Activated T-cell treated with anti-CD3 and anti-CD28 coated beads, Interleukin-2, amount 50 U/mL, for 24 hours (primary cell): ENCODE measurements around the gene ARHGEF3.

Experiments
- DNase-seq: peaks from one replicate; pipeline ENCODE4 v3.0.0-alpha.2; 2020
- H3K27ac Mint-ChIP-seq: 2 replicates; pipeline ENCODE4 v1.8.0; 2020; ENCODE audit warnings: mild to moderate bottlenecking, mixed read lengths
- H3K27me3 Mint-ChIP-seq: 2 replicates; pipeline ENCODE4 v1.8.0; 2020; ENCODE audit warnings: mixed read lengths
- H3K36me3 Mint-ChIP-seq: 2 replicates; pipeline ENCODE4 v1.8.0; 2020; ENCODE audit warnings: low read depth, mixed read lengths
- H3K4me1 Mint-ChIP-seq: 2 replicates; pipeline ENCODE4 v1.8.0; 2020; ENCODE audit warnings: low read depth, mixed read lengths
- H3K4me3 Mint-ChIP-seq: 2 replicates; pipeline ENCODE4 v1.8.0; 2020; ENCODE audit warnings: mild to moderate bottlenecking, moderate library complexity, mixed read lengths
- H3K9me3 Mint-ChIP-seq: 2 replicates; pipeline ENCODE4 v1.8.0; 2020; ENCODE audit warnings: mixed read lengths

ARHGEF3 gene

GRCh38 chr3:56778893-56779292 lies 22.9 kb downstream of the ARHGEF3 start:
- Mint-ChIP-seq H3K4me3 (no peak overlapping the region), H3K9me3 (no peaks in the 10 kb centered on the region), H3K36me3 (peaks cover 57% of the 10 kb centered on the region), H3K4me1 (peaks cover 91% of the 10 kb centered on the region), H3K27ac (peak overlapping the region; percentile 64), H3K27me3 (no peaks in the 10 kb centered on the region)
- DNase-seq: no peak

GRCh38 chr3:56776556-56776950 lies 25.2 kb downstream of the ARHGEF3 start:
- no peaks in the 10 kb centered on the region for H3K27me3 Mint-ChIP-seq
- peaks cover 86% of the 10 kb centered on the region for H3K4me1 Mint-ChIP-seq
- H3K27ac Mint-ChIP-seq: peak overlapping the region; percentile 70
- H3K36me3 Mint-ChIP-seq: peaks cover 68% of the 10 kb centered on the region
- no peaks in the 10 kb centered on the region for H3K9me3 Mint-ChIP-seq
- no peak overlapping the region for H3K4me3 Mint-ChIP-seq
- DNase-seq: no peak

- Mint-ChIP-seq H3K36me3 (peaks cover 72% of the 10 kb centered on the region), H3K9me3 (no peaks in the 10 kb centered on the region), H3K27ac (peak overlapping the region; percentile 70), H3K4me1 (peaks cover 89% of the 10 kb centered on the region), H3K27me3 (no peaks in the 10 kb centered on the region), H3K4me3 (peak overlapping the region; percentile 32)
- no peak for DNase-seq
These were observed 25.8 kb downstream of the ARHGEF3 start for GRCh38 chr3:56775838-56776555.

GRCh38 chr3:56775445-56775837 lies 26.3 kb downstream of the ARHGEF3 start:
- no peak for DNase-seq
- peaks cover 86% of the 10 kb centered on the region for H3K4me1 Mint-ChIP-seq
- peaks cover 71% of the 10 kb centered on the region for H3K36me3 Mint-ChIP-seq
- no peaks in the 10 kb centered on the region for H3K27me3 Mint-ChIP-seq
- H3K9me3 Mint-ChIP-seq: no peaks in the 10 kb centered on the region
- H3K4me3 Mint-ChIP-seq: peak overlapping the region; percentile 32
- H3K27ac Mint-ChIP-seq: peak overlapping the region; percentile 70

- Mint-ChIP-seq H3K27ac (peak overlapping the region; percentile 85), H3K9me3 (no peaks in the 10 kb centered on the region), H3K4me3 (no peak overlapping the region), H3K4me1 (peaks cover 84% of the 10 kb centered on the region), H3K27me3 (no peaks in the 10 kb centered on the region), H3K36me3 (peaks cover 71% of the 10 kb centered on the region)
- DNase-seq: no peak
These were observed 27.8 kb downstream of the ARHGEF3 start for GRCh38 chr3:56773986-56774385.

- no peak for DNase-seq
- Mint-ChIP-seq H3K9me3 (no peaks in the 10 kb centered on the region), H3K4me3 (no peak overlapping the region), H3K4me1 (peaks cover 85% of the 10 kb centered on the region), H3K27ac (peak overlapping the region; percentile 85), H3K36me3 (peaks cover 72% of the 10 kb centered on the region), H3K27me3 (no peaks in the 10 kb centered on the region)
These were observed 28.5 kb downstream of the ARHGEF3 start for GRCh38 chr3:56772952-56773938.

GRCh38 chr3:56771376-56771775 lies 30.4 kb downstream of the ARHGEF3 start:
- peaks cover 73% of the 10 kb centered on the region for H3K4me1 Mint-ChIP-seq
- no peaks in the 10 kb centered on the region for H3K9me3 Mint-ChIP-seq
- H3K4me3 Mint-ChIP-seq: no peak overlapping the region
- H3K27me3 Mint-ChIP-seq: no peaks in the 10 kb centered on the region
- H3K27ac Mint-ChIP-seq: peak overlapping the region; percentile 69
- H3K36me3 Mint-ChIP-seq: peaks cover 71% of the 10 kb centered on the region
- DNase-seq: no peak

- no peaks in the 10 kb centered on the region for H3K9me3 Mint-ChIP-seq
- no peak for DNase-seq
- peaks cover 78% of the 10 kb centered on the region for H3K36me3 Mint-ChIP-seq
- H3K27ac Mint-ChIP-seq: peak overlapping the region; percentile 36
- H3K4me1 Mint-ChIP-seq: peaks cover 71% of the 10 kb centered on the region
- no peak overlapping the region for H3K4me3 Mint-ChIP-seq
- no peaks in the 10 kb centered on the region for H3K27me3 Mint-ChIP-seq
These were observed 32.5 kb downstream of the ARHGEF3 start for GRCh38 chr3:56769116-56769707.

- no peak overlapping the region for H3K4me3 Mint-ChIP-seq
- no peaks in the 10 kb centered on the region for H3K27me3 Mint-ChIP-seq
- DNase-seq: no peak
- peaks cover 80% of the 10 kb centered on the region for H3K4me1 Mint-ChIP-seq
- H3K9me3 Mint-ChIP-seq: no peaks in the 10 kb centered on the region
- H3K27ac Mint-ChIP-seq: peak overlapping the region; percentile 81
- peaks cover 78% of the 10 kb centered on the region for H3K36me3 Mint-ChIP-seq
These were observed 36.7 kb downstream of the ARHGEF3 start for GRCh38 chr3:56764904-56765547.

- Mint-ChIP-seq H3K9me3 (no peaks in the 10 kb centered on the region), H3K4me1 (peaks cover 81% of the 10 kb centered on the region), H3K36me3 (peaks cover 78% of the 10 kb centered on the region), H3K4me3 (no peak overlapping the region), H3K27ac (peak overlapping the region; percentile 80), H3K27me3 (no peaks in the 10 kb centered on the region)
- DNase-seq: no peak
These were observed 37.6 kb downstream of the ARHGEF3 start for GRCh38 chr3:56764184-56764583.

GRCh38 chr3:56763233-56763632 lies 38.5 kb downstream of the ARHGEF3 start:
- no peak for DNase-seq
- H3K9me3 Mint-ChIP-seq: no peaks in the 10 kb centered on the region
- H3K36me3 Mint-ChIP-seq: peaks cover 75% of the 10 kb centered on the region
- peak overlapping the region; percentile 45 for H3K27ac Mint-ChIP-seq
- H3K4me1 Mint-ChIP-seq: peaks cover 81% of the 10 kb centered on the region
- no peaks in the 10 kb centered on the region for H3K27me3 Mint-ChIP-seq
- no peak overlapping the region for H3K4me3 Mint-ChIP-seq

- no peaks in the 10 kb centered on the region for H3K9me3 Mint-ChIP-seq
- H3K36me3 Mint-ChIP-seq: peaks cover 75% of the 10 kb centered on the region
- no peak for DNase-seq
- no peaks in the 10 kb centered on the region for H3K27me3 Mint-ChIP-seq
- no peak overlapping the region for H3K4me3 Mint-ChIP-seq
- peak overlapping the region; percentile 45 for H3K27ac Mint-ChIP-seq
- peaks cover 83% of the 10 kb centered on the region for H3K4me1 Mint-ChIP-seq
These were observed 39.0 kb downstream of the ARHGEF3 start for GRCh38 chr3:56762718-56763117.

- no peak overlapping the region for H3K4me3 Mint-ChIP-seq
- H3K36me3 Mint-ChIP-seq: peaks cover 77% of the 10 kb centered on the region
- H3K9me3 Mint-ChIP-seq: no peaks in the 10 kb centered on the region
- no peaks in the 10 kb centered on the region for H3K27me3 Mint-ChIP-seq
- DNase-seq: no peak
- peak overlapping the region; percentile 45 for H3K27ac Mint-ChIP-seq
- H3K4me1 Mint-ChIP-seq: peaks cover 87% of the 10 kb centered on the region
These were observed 39.7 kb downstream of the ARHGEF3 start for GRCh38 chr3:56761887-56762651.
